Measurements from ENCODE around the gene GNA12. TPM values are rescaled to one million over a fixed set of nuclear protein-coding genes. Genes with fewer than 3 reads are reported as not detected.
A peak's percentile ranks its signal among the peaks of the same experiment; 100 is the strongest.

GNA12 gene
- polyA plus RNA-seq, 1 experiment: 95.3 TPM

GRCh38 chr7:2824026-2824677 lies 20.0 kb downstream of the GNA12 start:
- H3K36me3 ChIP-seq (ENCODE audit: control insufficient read depth, insufficient read depth, low read length): no peaks in the 10 kb centered on the region; the same call in 1 of the 2 replicates
- DNase-seq (ENCODE audit: low read depth): no peak
- no peak overlapping the region for H3K4me3 ChIP-seq (ENCODE audit: low read depth, low read length)
- H3K27me3 ChIP-seq (ENCODE audit: control insufficient read depth, insufficient read depth, low read length): no peaks in the 10 kb centered on the region
- TF ChIP-seq CTCF (IDR thresholded peaks at IDR 0.05; ENCODE audit: insufficient read depth, low read depth, low read length): no peak
- ChIA-PET POLR2A (no interaction called here), CTCF (interaction anchor here (1.7 kb wide), 1 partner anchor 9 kb away, joined by 3 read pairs; no protein-coding TSS in a partner anchor)

GRCh38 chr7:2823130-2823529 lies 21.0 kb downstream of the GNA12 start:
- no peak for TF ChIP-seq CTCF (IDR thresholded peaks at IDR 0.05; ENCODE audit: insufficient read depth, low read depth, low read length)
- POLR2A ChIA-PET: no interaction called here
- no peaks in the 10 kb centered on the region; the same call in 1 of the 2 replicates for H3K36me3 ChIP-seq (ENCODE audit: control insufficient read depth, insufficient read depth, low read length)
- no peaks in the 10 kb centered on the region for H3K27me3 ChIP-seq (ENCODE audit: control insufficient read depth, insufficient read depth, low read length)
- DNase-seq (ENCODE audit: low read depth): no peak
- no peak overlapping the region for H3K4me3 ChIP-seq (ENCODE audit: low read depth, low read length)
- CTCF ChIA-PET: interaction anchor here (1.7 kb wide), 1 partner anchor 10 kb away, joined by 3 read pairs; no protein-coding TSS in a partner anchor

GRCh38 chr7:2821842-2822507 lies 22.1 kb downstream of the GNA12 start:
- Histone ChIP-seq H3K4me3 (ENCODE audit: low read depth, low read length) (no peak overlapping the region), H3K36me3 (ENCODE audit: control insufficient read depth, insufficient read depth, low read length) (no peaks in the 10 kb centered on the region; the same call in 1 of the 2 replicates), H3K27me3 (ENCODE audit: control insufficient read depth, insufficient read depth, low read length) (no peaks in the 10 kb centered on the region)
- CTCF ChIA-PET: interaction anchor here (1.0 to 1.8 kb wide), 5 partner anchors 13 to 60 kb away, joined by 3 to 5 read pairs (median 4); no protein-coding TSS in a partner anchor
- no peak for TF ChIP-seq CTCF (IDR thresholded peaks at IDR 0.05; ENCODE audit: insufficient read depth, low read depth, low read length)
- peak; percentile 36 for DNase-seq (ENCODE audit: low read depth)
- POLR2A ChIA-PET: no interaction called here

DNA sequence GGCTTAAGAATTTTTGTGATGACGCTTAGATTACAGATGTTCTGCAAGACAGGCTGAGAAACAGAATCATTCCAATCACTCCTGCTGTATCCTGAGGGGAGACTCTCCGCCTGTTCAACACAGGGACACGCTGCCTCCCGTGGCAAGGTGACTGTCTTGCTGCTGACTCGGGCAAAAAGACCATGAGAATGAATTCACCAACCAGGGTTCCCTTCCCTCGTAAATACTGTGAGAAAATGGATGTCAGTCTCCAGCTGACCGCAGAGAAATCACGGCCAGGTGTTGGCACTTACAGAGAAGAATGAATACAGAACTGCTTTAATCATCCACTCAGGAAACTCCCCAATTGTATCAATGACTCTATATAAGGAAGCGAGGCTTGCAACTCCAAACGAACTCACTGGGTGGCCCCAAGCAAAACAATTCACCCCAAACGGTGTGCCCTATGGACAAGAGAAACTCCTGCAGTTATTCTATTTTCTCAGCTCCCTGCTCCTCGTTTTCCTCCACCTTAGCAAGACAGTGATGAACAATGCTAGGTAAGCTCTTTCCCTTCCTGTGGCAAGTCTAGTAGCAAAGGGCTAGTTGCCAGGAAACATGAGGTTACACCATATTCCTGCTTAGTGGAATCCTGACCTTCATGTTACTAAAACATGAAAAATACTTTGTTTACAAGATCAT lies 22.8 kb downstream of the GNA12 start:
- no peak for TF ChIP-seq CTCF (IDR thresholded peaks at IDR 0.05; ENCODE audit: insufficient read depth, low read depth, low read length)
- Histone ChIP-seq H3K27me3 (ENCODE audit: control insufficient read depth, insufficient read depth, low read length) (no peaks in the 10 kb centered on the region), H3K4me3 (ENCODE audit: low read depth, low read length) (no peak overlapping the region), H3K36me3 (ENCODE audit: control insufficient read depth, insufficient read depth, low read length) (no peaks in the 10 kb centered on the region; the same call in 1 of the 2 replicates)
- ChIA-PET CTCF (interaction anchor here (1.0 to 1.8 kb wide), 5 partner anchors 13 to 59 kb away, joined by 3 to 5 read pairs (median 4); no protein-coding TSS in a partner anchor), POLR2A (no interaction called here)
- peak; percentile 62 for DNase-seq (ENCODE audit: low read depth)

- H3K27me3 ChIP-seq (ENCODE audit: control insufficient read depth, insufficient read depth, low read length): no peaks in the 10 kb centered on the region
- peak; percentile 77 for DNase-seq (ENCODE audit: low read depth)
- ChIA-PET POLR2A (interaction anchor here (1.1 kb wide), 1 partner anchor 133 kb away, joined by 26 read pairs; no protein-coding TSS in a partner anchor), CTCF (interaction anchor here (0.7 to 1.8 kb wide), 3 partner anchors 12 to 63 kb away, joined by 3 to 5 read pairs (median 3); no protein-coding TSS in a partner anchor)
- TF ChIP-seq CTCF (IDR thresholded peaks at IDR 0.05; ENCODE audit: insufficient read depth, low read depth, low read length): no peak
- H3K36me3 ChIP-seq (ENCODE audit: control insufficient read depth, insufficient read depth, low read length): no peaks in the 10 kb centered on the region; the same call in 1 of the 2 replicates
- H3K4me3 ChIP-seq (ENCODE audit: low read depth, low read length): no peak overlapping the region
These were observed 23.6 kb downstream of the GNA12 start for GRCh38 chr7:2820508-2820934.
